Motor neuron (in vitro differentiated cells): Measurements from ENCODE around the gene MCTP2. TPM values are rescaled to one million over a fixed set of nuclear protein-coding genes. Genes with fewer than 3 reads are reported as not detected.

Source experiments
- ATAC-seq, 8 experiments: fragments of 200-7000 bp; cut with Tn5 transposase; replicated peaks in 6 of 8; 2 replicates each; pipeline ENCODE4 v1.8.0; 2021; ENCODE audit warnings: mild to moderate bottlenecking in 8 of 8, moderate library complexity in 8 of 8
- H3K27ac ChIP-seq, 2 donors: fragments of 250-450 bp; sonication (Bioruptor Pico); 2 replicates each; pipeline ENCODE4 v1.9.0; 2021; ENCODE audit warnings: antibody characterized with exemption in 2 of 2, mild to moderate bottlenecking in 2 of 2, moderate library complexity in 1 of 2
- H3K4me1 ChIP-seq, 2 donors: fragments of 250-450 bp; sonication (Bioruptor Pico); replicated peaks in 1 of 2; 2 replicates each; pipeline ENCODE4 v1.6.1; 2021; ENCODE audit warnings: antibody characterized with exemption in 2 of 2, mild to moderate bottlenecking in 2 of 2, moderate library complexity in 1 of 2
- H3K4me3 ChIP-seq, 5 donors: fragments of 250-450 bp; sonication (Bioruptor Pico); 2 replicates each; pipeline ENCODE4 v1.9.0; 2021; ENCODE audit warnings: antibody characterized with exemption in 5 of 5, mild to moderate bottlenecking in 5 of 5, moderate library complexity in 4 of 5
- WGBS, 10 experiments: fragments of 450-650 bp; shearing (Covaris generic); methylation state at CpG; one replicate each; pipeline ENCODE4 v1.0.0; 2022; 5-methylcytosine and 5-hydroxymethylcytosine counted together
- in situ Hi-C, 9 experiments: fragments of 400-800 bp; cut with MboI; loops; one replicate each; pipeline ENCODE4 v1.15.0; 2021; ENCODE audit warnings: low sequenced_read_pairs in 9 of 9, low pct_unique_long_range_greater_than_20kb in 2 of 9; ENCODE audit not compliant: unreplicated experiment in 9 of 9
- total RNA-seq, 8 experiments: library from RNA; unstranded; fragments of 300-600 nt; gene quantifications; 2 replicates each; pipeline versions ENCODE4 v1.2.3 to v1.2.4, GENCODE V29; 2022

Gene MCTP2
- total RNA-seq, 8 experiments from 2014 or later: 0.11 to 50.8 (median 2.0) TPM

GRCh38 chr15:94327356-94327936, 96.1 kb downstream of the MCTP2 start:
- Histone ChIP-seq H3K4me1 (no peaks in the 10 kb centered on the region), H3K27ac (no peak overlapping the region), H3K4me3 (no peak overlapping the region)
- 8 to 75% (median 50%) methylated on average over 1 to 2 of the region's 2 CpGs; no CpG with 5 or more reads in 1 of the 10 experiments for WGBS, 10 experiments
- peak in 5 of 8 experiments; percentile 22 to 44 (median 35) for ATAC-seq
- in situ Hi-C loops: loop anchor here in 2 of 9 experiments (10.0 kb wide), 1 partner anchor 163 kb away; no protein-coding TSS in a partner anchor

GRCh38 chr15:94331731-94332130, 100.4 kb downstream of the MCTP2 start:
- H3K27ac ChIP-seq: no peak overlapping the region
- ATAC-seq: no peak
- in situ Hi-C loops: no loop called here
- no peak overlapping the region for H3K4me3 ChIP-seq
- WGBS, 10 experiments: 23 to 100% (median 89%) methylated on average over 1 to 3 of the region's 3 CpGs; no CpG with 5 or more reads in 2 of the 10 experiments
- no peaks in the 10 kb centered on the region for H3K4me1 ChIP-seq

DNA sequence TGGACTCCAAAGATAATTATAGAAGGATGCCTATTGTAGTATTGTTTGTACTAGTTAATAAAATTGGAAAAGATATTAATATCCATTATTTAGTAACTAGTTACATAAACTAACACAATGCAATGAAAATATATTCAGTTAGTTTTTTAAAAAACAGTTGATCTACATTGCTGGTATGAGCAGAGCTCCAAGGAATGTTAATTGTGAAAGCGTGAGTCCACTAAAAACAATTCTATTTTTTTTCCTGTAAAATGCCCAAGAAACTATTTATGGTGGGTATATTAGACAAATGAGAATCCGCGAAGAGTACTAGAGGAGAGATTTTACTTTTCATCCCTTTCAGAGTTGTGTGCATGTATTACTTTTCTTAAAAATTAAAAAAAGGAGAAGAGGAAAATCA, 104.3 kb downstream of the MCTP2 start:
- in situ Hi-C loops: no loop called here
- Histone ChIP-seq H3K4me1 (peaks cover 19 to 29% of the 10 kb centered on the region in 2 donors), H3K4me3 (no peak overlapping the region), H3K27ac (no peak overlapping the region)
- 10 to 100% (median 86%) methylated on average over 2 to 3 of the region's 3 CpGs; no CpG with 5 or more reads in 1 of the 10 experiments for WGBS, 10 experiments
- no peak for ATAC-seq

- no peak for ATAC-seq
- Histone ChIP-seq H3K4me1 (peaks cover 20 to 32% of the 10 kb centered on the region in 2 donors), H3K4me3 (no peak overlapping the region), H3K27ac (no peak overlapping the region)
- 87 to 100% (median 93%) methylated on average over 2 to 10 of the region's 13 CpGs for WGBS, 10 experiments
- in situ Hi-C loops: no loop called here
Observed at GRCh38 chr15:94336817-94337467, 105.6 kb downstream of the MCTP2 start.

GRCh38 chr15:94338243-94338846, 107.0 kb downstream of the MCTP2 start:
- Histone ChIP-seq H3K4me3 (no peak overlapping the region), H3K27ac (no peak overlapping the region), H3K4me1 (peaks cover 20 to 32% of the 10 kb centered on the region in 2 donors)
- 6 to 95% (median 41%) methylated on average over 5 to 14 of the region's 16 CpGs for WGBS, 10 experiments
- peak; percentile 32 to 97 (median 80) for ATAC-seq
- in situ Hi-C loops: no loop called here

DNA sequence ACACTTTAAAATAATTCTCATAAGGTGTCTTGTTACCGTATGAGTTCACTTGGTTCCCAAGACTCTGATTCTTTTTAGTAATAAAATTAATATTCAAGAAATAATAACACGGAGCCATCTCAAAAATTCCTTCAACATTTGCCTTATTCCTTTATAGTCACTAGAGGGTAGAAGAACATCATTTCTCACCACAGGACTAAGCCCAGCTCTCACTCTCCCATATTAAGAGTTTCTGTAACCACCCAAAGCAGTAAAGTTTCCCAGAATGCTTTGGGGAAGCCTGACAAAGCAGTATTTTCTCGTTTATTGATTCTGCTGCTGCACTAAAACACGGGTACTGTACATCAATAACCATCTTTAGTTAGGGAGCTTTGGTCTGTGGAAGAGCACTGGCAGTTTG, 114.9 kb downstream of the MCTP2 start:
- no peak overlapping the region for H3K4me3 ChIP-seq
- peak in 7 of 8 experiments; percentile 33 to 95 (median 50) for ATAC-seq
- 50 to 90% (median 76%) methylated on average over 2 to 4 of the region's 4 CpGs for WGBS, 10 experiments
- H3K4me1 ChIP-seq: peaks cover under 1 to 3% of the 10 kb centered on the region in 2 donors
- H3K27ac ChIP-seq: no peak overlapping the region
- in situ Hi-C loops: no loop called here

GRCh38 chr15:94348084-94348483, 116.7 kb downstream of the MCTP2 start:
- Histone ChIP-seq H3K4me3 (no peak overlapping the region), H3K27ac (no peak overlapping the region), H3K4me1 (peaks cover 13 to 19% of the 10 kb centered on the region in 2 donors)
- in situ Hi-C loops: no loop called here
- 0 to 60% (median 30%) methylated on average over 1 of the region's 2 CpGs; no CpG with 5 or more reads in 5 of the 10 experiments for WGBS, 10 experiments
- no peak for ATAC-seq

DNA sequence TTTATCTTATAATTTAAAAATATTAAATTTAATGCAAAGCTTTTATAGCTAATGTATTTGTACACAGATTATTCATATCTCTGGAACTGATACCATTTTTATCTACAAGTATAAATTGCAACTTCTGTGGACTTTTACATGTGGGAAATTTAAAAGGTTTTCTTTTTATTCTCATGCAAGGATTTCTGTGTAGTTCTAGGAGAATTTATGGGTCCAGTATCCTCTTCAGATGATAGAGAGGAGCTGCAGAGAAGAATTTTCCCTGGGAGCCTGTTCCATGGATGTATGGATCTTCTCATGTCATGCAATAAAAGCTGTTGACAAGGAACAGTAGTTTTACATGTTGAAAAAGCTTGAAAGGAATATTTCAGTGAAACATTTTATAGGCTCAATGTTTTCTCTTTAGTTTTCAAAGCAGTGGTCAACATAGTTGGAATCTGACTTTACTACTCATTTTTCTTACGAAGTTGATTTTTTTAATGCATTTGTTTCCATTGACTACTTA, 119.7 kb downstream of the MCTP2 start:
- no peak for ATAC-seq
- 50 to 100% (median 89%) methylated on average over 1 of the region's 1 CpG for WGBS, 10 experiments
- Histone ChIP-seq H3K4me1 (peaks cover 19 to 21% of the 10 kb centered on the region in 2 donors), H3K27ac (no peak overlapping the region), H3K4me3 (no peak overlapping the region)
- in situ Hi-C loops: no loop called here

DNA sequence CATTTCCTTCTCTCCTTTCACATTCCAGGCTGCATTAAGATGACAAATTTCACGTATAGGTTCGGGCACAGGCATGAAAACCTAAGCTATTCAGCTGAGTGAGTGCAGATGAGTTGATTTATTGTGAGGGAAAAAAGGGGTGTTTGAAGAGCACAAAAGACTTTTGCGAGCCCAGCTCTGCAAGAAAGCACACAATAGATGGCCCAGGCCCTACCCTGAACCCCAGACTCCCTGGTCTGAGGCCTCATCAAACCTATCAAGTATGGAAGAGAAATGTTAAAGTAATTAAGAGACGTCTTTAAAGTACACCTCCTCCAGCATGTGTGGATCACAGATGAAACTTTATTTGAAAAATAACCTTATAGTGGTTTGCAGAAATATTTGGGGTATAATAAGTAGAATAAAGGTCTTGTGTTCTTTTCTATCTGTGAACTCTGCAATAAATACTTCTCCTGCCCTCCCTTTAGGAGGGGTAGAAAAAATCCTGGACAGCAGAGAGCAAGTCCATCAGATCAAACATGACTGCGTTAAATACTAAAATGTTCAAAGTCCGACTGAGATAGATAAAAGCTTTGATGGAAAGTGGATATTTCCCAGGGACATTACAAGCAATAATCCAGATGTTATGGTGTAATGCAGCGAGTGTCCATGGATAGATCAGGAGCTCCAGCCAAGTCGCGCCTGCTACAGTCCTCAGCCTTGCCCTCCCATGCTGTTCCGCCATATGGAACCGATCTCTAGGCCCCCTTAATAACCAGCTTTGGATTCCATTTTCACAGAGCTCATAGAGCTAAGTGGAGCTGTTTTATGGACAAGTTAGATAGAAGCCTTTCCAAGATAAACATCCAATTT, 121.5 kb downstream of the MCTP2 start:
- ATAC-seq: peak in 3 of 8 experiments; percentile 50 to 58 (median 54)
- in situ Hi-C loops: no loop called here
- Histone ChIP-seq H3K27ac (no peak overlapping the region), H3K4me1 (peaks cover 19 to 24% of the 10 kb centered on the region in 2 donors), H3K4me3 (no peak overlapping the region)
- 0 to 100% (median 63%) methylated on average over 1 to 11 of the region's 11 CpGs for WGBS, 10 experiments

DNA sequence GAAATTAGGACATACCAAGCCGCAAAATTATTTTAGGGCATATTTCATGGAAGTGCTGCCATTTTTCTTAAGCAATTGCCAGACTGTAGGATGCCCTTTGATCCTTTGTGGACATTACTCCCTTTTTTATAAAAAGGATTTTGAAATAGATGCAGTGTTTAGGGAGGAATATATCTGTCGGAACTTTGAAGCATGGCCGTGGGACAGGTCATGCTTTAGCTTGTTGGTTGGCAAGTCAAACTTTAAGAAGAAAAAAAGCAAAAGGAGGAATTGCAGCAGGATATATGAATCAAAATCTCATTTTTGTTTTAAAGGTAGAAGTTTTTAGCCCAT, 122.1 kb downstream of the MCTP2 start:
- ATAC-seq: no peak
- Histone ChIP-seq H3K27ac (no peak overlapping the region), H3K4me1 (peaks cover 19 to 24% of the 10 kb centered on the region in 2 donors), H3K4me3 (no peak overlapping the region)
- 82 to 100% (median 93%) methylated on average over 2 to 3 of the region's 3 CpGs for WGBS, 10 experiments
- in situ Hi-C loops: no loop called here

- peaks cover 19 to 24% of the 10 kb centered on the region in 2 donors for H3K4me1 ChIP-seq
- no peak overlapping the region for H3K27ac ChIP-seq
- peak in 5 of 8 experiments; percentile 10 to 82 (median 48) for ATAC-seq
- no peak overlapping the region for H3K4me3 ChIP-seq
- in situ Hi-C loops: no loop called here
- 66 to 100% (median 86%) methylated on average over 3 to 9 of the region's 9 CpGs for WGBS, 10 experiments
Observed at GRCh38 chr15:94354655-94355054, 123.3 kb downstream of the MCTP2 start.

DNA sequence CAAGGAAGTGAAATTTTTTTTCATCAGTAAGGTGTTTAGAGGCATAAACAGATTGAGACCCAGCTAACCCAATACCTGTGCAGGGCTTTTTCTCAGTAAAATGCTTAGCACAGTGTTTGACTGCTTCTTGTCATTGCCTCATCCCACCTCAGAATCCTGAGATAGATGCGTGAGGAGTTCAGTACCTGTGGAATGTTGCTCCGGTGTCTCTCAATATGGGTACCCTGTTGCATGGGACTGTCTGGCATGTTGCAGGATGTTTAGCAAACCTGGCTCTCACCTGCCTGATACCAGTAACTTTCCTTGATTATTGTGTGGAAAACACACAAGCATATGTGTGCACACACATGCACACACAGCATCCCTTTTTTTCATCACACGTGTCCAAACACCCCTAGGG, 128.4 kb downstream of the MCTP2 start:
- no peak overlapping the region for H3K27ac ChIP-seq
- in situ Hi-C loops: no loop called here
- WGBS, 10 experiments: 79 to 100% (median 95%) methylated on average over 1 to 3 of the region's 3 CpGs; no CpG with 5 or more reads in 5 of the 10 experiments
- ATAC-seq: no peak
- H3K4me3 ChIP-seq: no peak overlapping the region
- peaks cover 11 to 39% of the 10 kb centered on the region in 2 donors for H3K4me1 ChIP-seq
